Epithelial cell of esophagus (primary cell): ENCODE results near the gene PLCB1.

Experiments used
- DNase-seq: peaks from one replicate; pipeline ENCODE4 v3.0.0; 2010; ENCODE audit warnings: low read depth
- H3K4me3 ChIP-seq: 2 replicates; pipeline ENCODE4 v1.5.1; 2011; ENCODE audit warnings: mild to moderate bottlenecking, low read length, control low read depth
- TF ChIP-seq, protein P1 (sequence below): IDR thresholded peaks from 2 replicates; pipeline ENCODE4 v1.5.1; 2011; ENCODE audit warnings: low read depth, mild to moderate bottlenecking, low read length, control low read depth, inconsistent platforms; ENCODE audit not compliant: insufficient read depth; ENCODE audit errors: missing control alignments

Gene PLCB1

DNA sequence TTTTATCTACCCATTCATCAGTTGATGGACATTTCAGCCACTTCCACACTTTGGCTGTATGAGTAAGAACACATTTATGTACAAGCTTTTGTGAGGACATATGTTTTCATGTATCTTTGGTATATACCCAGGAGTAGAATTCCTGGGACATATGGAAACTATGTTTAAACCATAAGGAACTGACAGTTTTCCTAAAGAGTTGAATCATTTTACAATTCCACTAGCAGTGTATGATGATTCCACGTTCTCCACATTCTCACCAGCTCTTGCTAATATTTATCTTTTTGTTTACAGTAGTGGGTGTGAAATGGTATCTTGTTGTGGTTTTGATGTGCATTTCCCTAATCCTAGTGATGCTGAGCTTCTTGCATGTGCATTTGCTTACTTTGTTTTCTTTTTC, 338.1 kb downstream of the PLCB1 start:
- no peak for DNase-seq

DNA sequence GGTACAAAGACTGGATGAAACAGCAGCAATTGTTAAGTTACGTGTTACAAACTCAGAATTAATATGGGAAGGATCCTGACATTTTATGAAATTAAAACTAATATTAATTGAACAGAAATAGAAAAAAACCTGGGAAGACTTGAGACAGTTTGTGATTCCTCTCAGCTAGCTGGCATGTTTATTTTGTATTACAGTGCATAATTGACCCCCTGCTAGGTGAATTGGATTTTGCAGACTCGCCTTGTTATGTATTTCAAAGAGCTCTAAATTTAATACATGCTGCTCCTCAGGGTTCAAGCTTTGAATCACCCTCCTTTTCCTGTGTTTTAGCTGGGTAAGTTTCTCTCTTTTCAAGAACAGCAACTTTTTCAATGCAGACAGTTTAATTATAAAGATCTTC, 339.4 kb downstream of the PLCB1 start:
- no peak overlapping the region for H3K4me3 ChIP-seq
- DNase-seq: no peak
- TF ChIP-seq, protein P1, sequence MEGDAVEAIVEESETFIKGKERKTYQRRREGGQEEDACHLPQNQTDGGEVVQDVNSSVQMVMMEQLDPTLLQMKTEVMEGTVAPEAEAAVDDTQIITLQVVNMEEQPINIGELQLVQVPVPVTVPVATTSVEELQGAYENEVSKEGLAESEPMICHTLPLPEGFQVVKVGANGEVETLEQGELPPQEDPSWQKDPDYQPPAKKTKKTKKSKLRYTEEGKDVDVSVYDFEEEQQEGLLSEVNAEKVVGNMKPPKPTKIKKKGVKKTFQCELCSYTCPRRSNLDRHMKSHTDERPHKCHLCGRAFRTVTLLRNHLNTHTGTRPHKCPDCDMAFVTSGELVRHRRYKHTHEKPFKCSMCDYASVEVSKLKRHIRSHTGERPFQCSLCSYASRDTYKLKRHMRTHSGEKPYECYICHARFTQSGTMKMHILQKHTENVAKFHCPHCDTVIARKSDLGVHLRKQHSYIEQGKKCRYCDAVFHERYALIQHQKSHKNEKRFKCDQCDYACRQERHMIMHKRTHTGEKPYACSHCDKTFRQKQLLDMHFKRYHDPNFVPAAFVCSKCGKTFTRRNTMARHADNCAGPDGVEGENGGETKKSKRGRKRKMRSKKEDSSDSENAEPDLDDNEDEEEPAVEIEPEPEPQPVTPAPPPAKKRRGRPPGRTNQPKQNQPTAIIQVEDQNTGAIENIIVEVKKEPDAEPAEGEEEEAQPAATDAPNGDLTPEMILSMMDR: no peak

More for the DNA sequence above, 338.1 kb downstream of the PLCB1 start:
- TF ChIP-seq, protein P1: no peak
- no peak overlapping the region for H3K4me3 ChIP-seq

DNA sequence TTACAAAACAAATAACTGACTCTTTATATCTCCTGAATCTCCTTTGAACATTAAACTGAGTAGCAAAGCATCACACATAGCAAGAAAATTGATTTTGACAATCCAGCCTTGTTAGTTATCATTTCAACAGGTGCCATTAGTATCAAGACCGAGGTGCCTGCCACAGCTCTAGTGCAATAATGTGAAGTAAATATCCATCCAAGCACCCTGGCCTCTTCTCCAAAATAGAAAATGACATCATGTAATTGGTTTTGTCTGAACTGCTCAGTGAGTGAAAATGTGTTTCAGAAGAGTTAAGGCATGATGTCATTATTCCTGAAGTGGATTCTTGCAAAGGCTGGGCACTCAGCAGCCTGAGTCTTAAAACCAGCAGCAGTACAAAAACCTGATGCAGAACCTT, 341.4 kb downstream of the PLCB1 start:
- no peak for DNase-seq
- TF ChIP-seq, protein P1: no peak
- no peak overlapping the region for H3K4me3 ChIP-seq

DNA sequence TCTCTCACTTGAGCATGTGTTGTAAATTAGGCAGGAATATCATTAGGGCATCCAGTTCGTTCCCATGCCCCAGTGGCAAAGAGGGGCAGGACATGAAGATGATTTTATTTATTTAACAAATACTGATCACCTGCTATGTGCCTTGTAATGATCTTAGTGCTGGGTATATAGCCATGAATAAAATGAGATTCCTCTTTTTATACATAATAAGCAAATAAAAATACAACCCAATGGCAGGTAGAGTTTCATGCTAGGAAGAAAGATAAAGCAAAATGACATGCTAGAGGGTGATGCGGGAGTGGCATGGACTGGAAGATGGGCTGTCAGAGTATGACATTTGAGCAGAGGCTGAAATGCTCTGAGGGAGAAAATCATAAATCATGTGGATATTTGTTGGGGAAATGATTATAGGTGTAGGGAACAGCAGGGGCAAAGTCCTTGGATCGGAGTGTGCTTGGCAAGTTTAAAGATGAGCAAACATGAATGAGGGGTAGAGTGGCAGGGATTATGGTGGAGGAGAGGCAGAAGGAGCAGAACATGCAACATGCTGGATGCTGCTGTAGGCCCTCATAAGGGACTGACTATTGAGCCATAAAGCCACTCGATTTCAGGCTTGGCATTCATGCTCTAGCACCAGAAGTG, 342.1 kb downstream of the PLCB1 start:
- TF ChIP-seq, protein P1: no peak
- DNase-seq: no peak

DNA sequence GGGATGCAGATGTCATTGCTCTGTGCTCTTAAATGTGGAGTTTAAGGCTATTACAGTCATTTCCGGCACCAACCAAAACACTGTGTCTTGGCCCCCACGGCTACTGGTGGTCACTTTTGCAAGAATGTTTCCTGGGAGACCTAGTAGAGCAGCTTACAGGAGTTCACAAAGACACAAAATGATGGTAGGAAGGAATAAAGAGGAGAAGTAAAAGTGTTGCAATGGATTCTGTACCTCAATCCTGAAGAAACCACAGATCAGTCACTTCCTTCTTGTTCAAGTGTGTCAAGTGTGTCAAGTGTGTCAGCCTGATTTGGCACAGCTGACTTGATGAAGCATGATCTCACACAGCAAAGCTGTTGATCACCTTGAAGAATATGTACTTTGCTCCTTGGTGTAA, 344.0 kb downstream of the PLCB1 start:
- no peak overlapping the region for H3K4me3 ChIP-seq
- DNase-seq: no peak
- TF ChIP-seq, protein P1: no peak

More for the DNA sequence above, 342.1 kb downstream of the PLCB1 start:
- no peak overlapping the region for H3K4me3 ChIP-seq

DNA sequence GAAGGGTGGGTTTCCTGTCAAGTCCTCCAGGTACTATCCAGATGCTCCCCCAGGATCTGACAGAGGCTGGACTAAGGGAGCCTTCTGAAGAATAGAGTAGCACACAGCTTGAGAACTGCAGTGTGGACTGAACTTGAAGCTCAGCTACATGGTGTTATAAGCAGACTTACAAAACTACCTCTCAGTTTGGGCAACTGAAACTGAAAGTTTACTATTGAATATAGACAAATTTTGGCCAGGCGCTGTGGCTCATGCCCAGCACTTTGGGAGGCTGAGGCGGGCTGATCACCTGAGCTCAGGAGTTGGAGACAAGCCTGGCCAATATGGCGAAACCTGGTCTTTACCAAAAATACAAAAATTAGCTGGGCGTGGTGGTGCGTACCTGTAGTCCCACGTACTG, 348.5 kb downstream of the PLCB1 start:
- TF ChIP-seq, protein P1: no peak
- no peak for DNase-seq
- H3K4me3 ChIP-seq: no peak overlapping the region

DNA sequence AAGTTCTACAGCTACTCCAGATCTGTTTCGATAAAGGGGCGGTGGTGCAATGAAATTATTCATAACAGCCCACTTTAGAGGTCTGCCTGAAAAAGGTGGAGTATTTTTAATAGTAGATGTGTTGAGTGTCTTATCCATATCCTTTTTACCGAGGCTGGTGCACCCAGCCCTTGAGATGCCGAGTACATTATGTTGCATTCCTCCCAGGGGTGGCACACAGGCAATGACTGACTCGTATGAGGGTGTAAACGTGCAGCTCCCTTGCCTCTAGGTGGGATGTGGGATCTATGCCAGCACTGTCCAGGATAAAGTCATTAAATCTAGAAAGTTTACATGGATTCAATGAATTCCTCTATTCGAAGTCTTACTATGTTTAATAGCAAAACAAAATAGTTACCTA, 355.6 kb downstream of the PLCB1 start:
- TF ChIP-seq, protein P1: no peak
- no peak for DNase-seq
- H3K4me3 ChIP-seq: no peak overlapping the region
